ENCODE measurements around the gene OR4Q2. TPM values are rescaled to one million over a fixed set of nuclear protein-coding genes. Genes with fewer than 3 reads are reported as not detected.

OR4Q2 gene
- total and polyA plus RNA-seq, 2 donors from 2014 or later, result not detected

DNA sequence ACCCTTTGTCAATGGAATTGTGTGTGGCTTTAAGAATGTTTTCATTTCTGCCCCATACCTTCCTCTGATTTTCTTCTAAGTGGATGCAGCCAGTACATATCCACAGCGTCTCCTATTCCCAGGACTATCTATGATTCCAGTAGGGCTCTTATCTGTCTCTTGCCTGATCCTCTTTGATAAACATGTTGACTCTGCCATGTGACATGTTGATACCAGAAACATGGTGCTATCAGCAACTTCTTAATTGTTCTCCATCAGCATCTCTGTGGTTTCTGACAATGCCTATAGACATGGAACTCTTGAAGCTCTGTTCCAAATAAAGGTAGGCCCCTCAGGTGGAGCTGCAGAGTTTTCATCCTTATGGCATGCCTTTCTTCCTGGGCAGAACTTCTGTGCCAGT is 46.2 kb downstream of the OR4Q2 start:
- H3K4me3 ChIP-seq (ENCODE audit: low read length in 3 of 3), result no peak overlapping the region
- FAIRE-seq, result no peak
- H3K27ac ChIP-seq (ENCODE audit: low read depth in 2 of 2, low read length in 2 of 2), result no peak overlapping the region
- DNase-seq, result no peak
- H3K27me3 ChIP-seq (ENCODE audit: control insufficient read depth, insufficient read depth, low read length), result no peaks in the 10 kb centered on the region
- no peaks in the 10 kb centered on the region for H3K36me3 ChIP-seq (ENCODE audit: control insufficient read depth in 2 of 3, insufficient read depth in 3 of 3, low read length in 3 of 3)
- TF ChIP-seq, protein P1, sequence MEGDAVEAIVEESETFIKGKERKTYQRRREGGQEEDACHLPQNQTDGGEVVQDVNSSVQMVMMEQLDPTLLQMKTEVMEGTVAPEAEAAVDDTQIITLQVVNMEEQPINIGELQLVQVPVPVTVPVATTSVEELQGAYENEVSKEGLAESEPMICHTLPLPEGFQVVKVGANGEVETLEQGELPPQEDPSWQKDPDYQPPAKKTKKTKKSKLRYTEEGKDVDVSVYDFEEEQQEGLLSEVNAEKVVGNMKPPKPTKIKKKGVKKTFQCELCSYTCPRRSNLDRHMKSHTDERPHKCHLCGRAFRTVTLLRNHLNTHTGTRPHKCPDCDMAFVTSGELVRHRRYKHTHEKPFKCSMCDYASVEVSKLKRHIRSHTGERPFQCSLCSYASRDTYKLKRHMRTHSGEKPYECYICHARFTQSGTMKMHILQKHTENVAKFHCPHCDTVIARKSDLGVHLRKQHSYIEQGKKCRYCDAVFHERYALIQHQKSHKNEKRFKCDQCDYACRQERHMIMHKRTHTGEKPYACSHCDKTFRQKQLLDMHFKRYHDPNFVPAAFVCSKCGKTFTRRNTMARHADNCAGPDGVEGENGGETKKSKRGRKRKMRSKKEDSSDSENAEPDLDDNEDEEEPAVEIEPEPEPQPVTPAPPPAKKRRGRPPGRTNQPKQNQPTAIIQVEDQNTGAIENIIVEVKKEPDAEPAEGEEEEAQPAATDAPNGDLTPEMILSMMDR (IDR thresholded peaks at IDR 0.05; ENCODE audit: borderline replicate concordance, extremely low read depth, insufficient read depth), result no peak
- no peak overlapping the region for H3K9ac ChIP-seq (ENCODE audit: low read length in 3 of 3)
- intact Hi-C loops (cut with DNase I), result no loop called here
- H3K4me1 ChIP-seq (ENCODE audit: control insufficient read depth in 2 of 3, insufficient read depth in 2 of 3, low read depth in 1 of 3, low read length in 3 of 3), result no peaks in the 10 kb centered on the region
- no peaks in the 10 kb centered on the region for H3K9me3 ChIP-seq (ENCODE audit: control insufficient read depth in 2 of 3, insufficient read depth in 1 of 3, low read length in 3 of 3)

Other genes with a start within 250 kb of the OR4Q2 start
- not detected for gene OR4M1, start 228.7 kb upstream of the OR4Q2 start, total RNA-seq
- not detected for gene OR4M1, start 228.7 kb upstream of the OR4Q2 start, polyA plus RNA-seq (ENCODE audit: insufficient read depth, low read depth, low replicate concordance)
- not detected for gene OR4N2, start 198.4 kb upstream of the OR4Q2 start, total RNA-seq
- not detected for gene OR4N2, start 198.4 kb upstream of the OR4Q2 start, polyA plus RNA-seq (ENCODE audit: insufficient read depth, low read depth, low replicate concordance)
- not detected for gene OR4K2, start 127.0 kb upstream of the OR4Q2 start, total RNA-seq
- gene OR4K2, start 127.0 kb upstream of the OR4Q2 start, polyA plus RNA-seq (ENCODE audit: insufficient read depth, low read depth, low replicate concordance), result not detected
- not detected for gene OR4K5, start 81.6 kb upstream of the OR4Q2 start, total RNA-seq
- gene OR4K5, start 81.6 kb upstream of the OR4Q2 start, polyA plus RNA-seq (ENCODE audit: insufficient read depth, low read depth, low replicate concordance), result not detected
- gene OR4K1, start 71.2 kb upstream of the OR4Q2 start, total RNA-seq, result not detected
- gene OR4K1, start 71.2 kb upstream of the OR4Q2 start, polyA plus RNA-seq (ENCODE audit: insufficient read depth, low read depth, low replicate concordance), result not detected
- not detected for gene OR4K15, start 26.6 kb upstream of the OR4Q2 start, total RNA-seq
- not detected for gene OR4K15, start 26.6 kb upstream of the OR4Q2 start, polyA plus RNA-seq (ENCODE audit: insufficient read depth, low read depth, low replicate concordance)
- gene OR4K14, start 17.1 kb downstream of the OR4Q2 start, total RNA-seq, result not detected
- gene OR4K14, start 17.1 kb downstream of the OR4Q2 start, polyA plus RNA-seq (ENCODE audit: insufficient read depth, low read depth, low replicate concordance), result not detected
- gene OR4K13, start 33.9 kb downstream of the OR4Q2 start, total RNA-seq, result not detected
- not detected for gene OR4K13, start 33.9 kb downstream of the OR4Q2 start, polyA plus RNA-seq (ENCODE audit: insufficient read depth, low read depth, low replicate concordance)
- not detected for gene OR4L1, start 57.9 kb downstream of the OR4Q2 start, total RNA-seq
- not detected for gene OR4L1, start 57.9 kb downstream of the OR4Q2 start, polyA plus RNA-seq (ENCODE audit: insufficient read depth, low read depth, low replicate concordance)
- not detected for gene OR4K17, start 108.6 kb downstream of the OR4Q2 start, total RNA-seq
- gene OR4K17, start 108.6 kb downstream of the OR4Q2 start, polyA plus RNA-seq (ENCODE audit: insufficient read depth, low read depth, low replicate concordance), result not detected
- not detected for gene OR4N5, start 136.7 kb downstream of the OR4Q2 start, total RNA-seq
- not detected for gene OR4N5, start 136.7 kb downstream of the OR4Q2 start, polyA plus RNA-seq (ENCODE audit: insufficient read depth, low read depth, low replicate concordance)
- gene OR11G2, start 188.7 kb downstream of the OR4Q2 start, total RNA-seq, result not detected
- not detected for gene OR11G2, start 188.7 kb downstream of the OR4Q2 start, polyA plus RNA-seq (ENCODE audit: insufficient read depth, low read depth, low replicate concordance)
- gene OR11H6, start 221.5 kb downstream of the OR4Q2 start, total RNA-seq, result not detected
- not detected for gene OR11H6, start 221.5 kb downstream of the OR4Q2 start, polyA plus RNA-seq (ENCODE audit: insufficient read depth, low read depth, low replicate concordance)
- not detected for gene OR11H7, start 226.8 kb downstream of the OR4Q2 start, total RNA-seq
- gene OR11H7, start 226.8 kb downstream of the OR4Q2 start, polyA plus RNA-seq (ENCODE audit: insufficient read depth, low read depth, low replicate concordance), result not detected
- not detected for gene OR11H4, start 237.1 kb downstream of the OR4Q2 start, total RNA-seq
- not detected for gene OR11H4, start 237.1 kb downstream of the OR4Q2 start, polyA plus RNA-seq (ENCODE audit: insufficient read depth, low read depth, low replicate concordance)

All from kidney (tissue), 14 donors.